HepG2 (cell line): Measurements from ENCODE around the gene ZNF367. TPM values are rescaled to one million over a fixed set of nuclear protein-coding genes. Genes with fewer than 3 reads are reported as not detected.

ENCODE experiments used
- ARHGAP35 ChIP-seq: sonication (generic); formaldehyde crosslinking; IDR thresholded peaks from 2 replicates; pipeline ENCODE4 v1.9.0; 2022; ENCODE audit warnings: mild to moderate bottlenecking, inconsistent platforms, moderate library complexity, missing genetic modification reagents, borderline replicate concordance
- E2F5 ChIP-seq: sonication (generic); formaldehyde crosslinking; conservative IDR thresholded peaks from 2 replicates; pipeline ENCODE4 v1.4.0; 2020; ENCODE audit warnings: missing genetic modification reagents
- ETS1 ChIP-seq: sonication (generic); formaldehyde crosslinking; IDR thresholded peaks from 2 replicates; pipeline ENCODE4 v1.4.0; 2020; ENCODE audit warnings: missing genetic modification reagents
- MAF1 ChIP-seq: sonication (generic); formaldehyde crosslinking; IDR thresholded peaks from 2 replicates; pipeline ENCODE4 v1.5.0; 2020; ENCODE audit warnings: missing genetic modification reagents, borderline replicate concordance
- NONO ChIP-seq, 2 experiments: fragments of 450-650 bp in 1 of 2; sonication (generic) in 1 of 2; formaldehyde crosslinking in 1 of 2; IDR thresholded peaks in 1 of 2; conservative IDR thresholded peaks in 1 of 2; 2 replicates each; pipeline versions ENCODE4 v1.6.1 to v1.8.0; 2017 to 2022; ENCODE audit warnings: mild to moderate bottlenecking in 1 of 2, missing genetic modification reagents in 1 of 2, moderate library complexity in 1 of 2
- PHF5A ChIP-seq: IDR thresholded peaks from one replicate; pipeline ENCODE4 v1.6.1; 2018; ENCODE audit warnings: low read depth, missing genetic modification reagents; ENCODE audit not compliant: unreplicated experiment
- RNF219 ChIP-seq: sonication (generic); formaldehyde crosslinking; IDR thresholded peaks from 2 replicates; pipeline ENCODE4 v1.5.0; 2020; ENCODE audit warnings: mild to moderate bottlenecking, missing genetic modification reagents
- THAP9 ChIP-seq: sonication (generic); formaldehyde crosslinking; IDR thresholded peaks from 2 replicates; pipeline ENCODE4; 2020; ENCODE audit warnings: missing genetic modification reagents, mild to moderate bottlenecking, borderline replicate concordance
- ZBTB2 ChIP-seq: sonication (generic); formaldehyde crosslinking; IDR thresholded peaks from 2 replicates; pipeline ENCODE4 v1.8.0; 2022; ENCODE audit warnings: low read depth, missing genetic modification reagents
- ZBTB42 ChIP-seq: sonication (generic); formaldehyde crosslinking; IDR thresholded peaks from 2 replicates; pipeline ENCODE4 v1.5.0; 2020; ENCODE audit warnings: mild to moderate bottlenecking, missing genetic modification reagents
- ZGPAT ChIP-seq: IDR thresholded peaks from 2 replicates; pipeline ENCODE4 v1.6.1; 2016; ENCODE audit warnings: mild to moderate bottlenecking
- ZKSCAN1 ChIP-seq: fragments of 150-350 bp; IDR thresholded peaks from 2 replicates; pipeline ENCODE4 v1.6.1; 2014; ENCODE audit warnings: low read length
- ZNF580 ChIP-seq: IDR thresholded peaks from 2 replicates; pipeline ENCODE4 v1.6.1; 2016; ENCODE audit warnings: low read depth, borderline replicate concordance
- ZNF598 ChIP-seq: sonication (generic); formaldehyde crosslinking; IDR thresholded peaks from 2 replicates; pipeline ENCODE4 v1.5.1; 2020; ENCODE audit warnings: mild to moderate bottlenecking, missing genetic modification reagents, borderline replicate concordance
- ZNF839 ChIP-seq: sonication (generic); formaldehyde crosslinking; IDR thresholded peaks from 2 replicates; pipeline ENCODE4 v1.4.0; 2020; ENCODE audit warnings: missing genetic modification reagents, mild to moderate bottlenecking, borderline replicate concordance
- ZZZ3 ChIP-seq: sonication (generic); formaldehyde crosslinking; IDR thresholded peaks from 2 replicates; pipeline ENCODE4 v1.4.0; 2020; ENCODE audit warnings: missing genetic modification reagents, mild to moderate bottlenecking, borderline replicate concordance
- polyA plus RNA-seq, 8 experiments: library from polyadenylated mRNA; depleted of rRNA in 3 of 8; stranded (reverse) in 7 of 8; unstranded in 1 of 8; fragments of >200 nt; fragmentation: Illumina TruSeq in 4 of 8; extraction: Trizol in 4 of 8; gene quantifications; 2 replicates each; pipeline versions ENCODE4 v1.2.1 to v1.2.3, GENCODE V29; 2011 to 2016; ENCODE audit warnings: low read depth in 4 of 8, missing spikeins in 1 of 8, mixed read lengths in 1 of 8; ENCODE audit not compliant: insufficient read depth in 1 of 8
- total RNA-seq, 5 experiments: library from RNA; depleted of rRNA; stranded (reverse); fragments of >200 nt; fragmentation: Illumina TruSeq; extraction: Trizol; gene quantifications; 2 replicates each; pipeline ENCODE4 v1.2.3, GENCODE V29; 2016; ENCODE audit warnings: low read depth in 1 of 5

The ZNF367 gene
- total and polyA plus RNA-seq, 2 of the 13 experiments (the other 11 are each of a cell fraction or from before 2014, with no cell fraction given) = 2.9 to 7.7 TPM

GRCh38 chr9:96417051-96417586 lies 1.1 kb downstream of the ZNF367 start (continued):
- TF ChIP-seq THAP9 (CRISPR knock-in tag) (peak; percentile 44; the same call in 1 of the 2 replicates), E2F5 (peak; percentile 92), ZBTB42 (no peak), PHF5A (CRISPR knock-in tag) (no peak), NONO (IDR thresholded peaks at IDR 0.05) (no peak), NONO (CRISPR knock-in tag; conservative IDR thresholded peaks at IDR 0.05) (peak; percentile 95), ZZZ3 (CRISPR knock-in tag) (peak; percentile 72; the same call in 1 of the 2 replicates), ETS1 (0 out of 2 replicates have a peak, but pooled peaks have one; percentile 22), ZGPAT (CRISPR knock-in tag) (peak; percentile 85; the same call in 1 of the 2 replicates), ARHGAP35 (CRISPR knock-in tag) (no peak), ZNF839 (CRISPR knock-in tag) (no peak; the same call in 1 of the 2 replicates), ZNF580 (CRISPR knock-in tag) (peak; percentile 76; the same call in 1 of the 2 replicates), RNF219 (CRISPR knock-in tag) (no peak), ZNF598 (no peak), MAF1 (CRISPR knock-in tag) (no peak), ZBTB2 (peak; percentile 98), ZKSCAN1 (no peak)
